ENCODE data around the gene PRIM2.
"Not testable (repeated sequence)": the region's sequence is repeated elsewhere in the genome, so short reads cannot be mapped to it uniquely, and the experiment has no call there.

PRIM2 gene

GRCh38 chr6:57618959-57619358, 301.5 kb downstream of the PRIM2 start:
- not testable (repeated sequence) for FAIRE-seq; DNase-seq (ENCODE audit: insufficient read length, low spot score)

GRCh38 chr6:57631773-57632172, 314.3 kb downstream of the PRIM2 start:
- FAIRE-seq = not testable (repeated sequence)

GRCh38 chr6:57658526-57658925, 341.1 kb downstream of the PRIM2 start:
- not testable (repeated sequence) for FAIRE-seq; DNase-seq (ENCODE audit: insufficient read length, low spot score)

More at GRCh38 chr6:57631773-57632172, 314.3 kb downstream of the PRIM2 start:
- DNase-seq (ENCODE audit: insufficient read length, low spot score) = not testable (repeated sequence)

DNA sequence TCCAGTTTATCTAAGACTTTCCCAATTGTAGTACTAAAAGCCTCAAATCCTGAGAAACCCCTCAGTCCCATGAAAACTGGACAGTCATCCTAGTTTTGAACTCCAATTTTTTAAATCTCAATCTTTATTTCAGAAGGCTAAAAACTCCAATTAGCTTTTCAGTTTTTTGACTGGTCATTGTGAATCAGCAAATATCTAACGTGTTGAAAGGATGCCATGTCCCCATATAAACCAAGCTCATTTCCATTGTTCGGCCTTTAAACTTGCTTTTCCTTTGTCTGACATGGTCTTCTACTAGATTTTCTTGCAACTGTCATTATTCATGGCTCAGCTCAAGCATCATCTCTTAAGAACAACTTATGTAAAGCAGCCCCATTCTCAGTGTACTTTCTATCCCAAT, 342.4 kb downstream of the PRIM2 start:
- not testable (repeated sequence) for FAIRE-seq

DNA sequence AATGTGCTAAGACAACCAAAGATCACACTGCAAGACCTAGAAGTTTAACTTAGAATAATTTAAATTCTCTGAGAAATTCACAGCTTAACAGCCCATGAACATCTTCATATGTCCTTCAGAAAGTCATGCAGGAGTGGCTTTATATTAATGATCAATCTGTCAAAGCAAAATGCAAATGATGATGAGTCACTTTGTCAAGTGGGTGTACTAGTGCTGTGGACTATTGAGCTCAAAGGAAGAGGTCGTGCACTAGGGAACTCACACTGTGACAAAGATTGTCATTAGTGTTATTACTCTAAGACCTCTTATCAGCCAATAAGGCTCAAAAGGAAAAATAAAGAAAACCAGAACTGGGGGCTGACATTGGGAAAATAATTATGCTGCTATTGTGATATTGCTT, 343.5 kb downstream of the PRIM2 start:
- DNase-seq (ENCODE audit: insufficient read length, low spot score); FAIRE-seq: not testable (repeated sequence)

More for the DNA sequence above, 342.4 kb downstream of the PRIM2 start:
- DNase-seq (ENCODE audit: insufficient read length, low spot score) = not testable (repeated sequence)

- FAIRE-seq; DNase-seq (ENCODE audit: insufficient read length, low spot score): not testable (repeated sequence)
Measured at GRCh38 chr6:57668108-57668507, 350.7 kb downstream of the PRIM2 start.

GRCh38 chr6:57671237-57671636, 353.8 kb downstream of the PRIM2 start:
- not testable (repeated sequence) for FAIRE-seq; DNase-seq (ENCODE audit: insufficient read length, low spot score)

DNA sequence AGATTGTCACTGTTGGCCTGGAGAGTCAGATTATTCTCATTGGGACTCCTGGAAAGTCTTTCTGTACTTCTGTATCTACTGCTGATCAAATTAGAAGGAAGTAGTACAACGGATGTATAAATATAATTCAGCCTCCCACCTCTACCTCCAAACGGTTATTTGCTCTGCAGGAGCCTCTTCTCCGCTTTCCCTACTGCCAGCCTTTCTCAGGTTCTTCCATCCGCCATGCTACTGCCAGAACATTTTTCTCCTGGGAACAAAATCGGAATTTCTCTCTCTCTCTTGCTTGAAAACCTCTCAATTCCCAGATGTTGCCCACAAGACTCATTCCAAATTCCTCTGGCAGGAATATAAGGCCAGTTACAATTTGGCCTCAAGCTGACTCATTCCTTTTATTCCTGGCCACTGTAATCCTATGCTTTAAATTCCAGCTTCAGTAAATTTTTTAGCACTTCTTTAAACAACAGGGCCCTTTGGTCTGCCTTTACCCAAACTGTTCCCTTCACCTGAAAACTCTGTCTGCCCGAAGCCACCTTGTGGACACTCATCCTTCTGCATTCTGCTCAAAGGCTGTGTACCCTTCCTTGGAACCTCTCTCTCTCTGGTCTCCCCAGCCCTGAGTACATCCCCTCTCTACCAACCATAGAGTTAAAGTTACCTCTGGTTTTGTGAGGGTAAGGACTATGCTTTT, 354.7 kb downstream of the PRIM2 start:
- not testable (repeated sequence) for DNase-seq (ENCODE audit: insufficient read length, low spot score); FAIRE-seq

DNA sequence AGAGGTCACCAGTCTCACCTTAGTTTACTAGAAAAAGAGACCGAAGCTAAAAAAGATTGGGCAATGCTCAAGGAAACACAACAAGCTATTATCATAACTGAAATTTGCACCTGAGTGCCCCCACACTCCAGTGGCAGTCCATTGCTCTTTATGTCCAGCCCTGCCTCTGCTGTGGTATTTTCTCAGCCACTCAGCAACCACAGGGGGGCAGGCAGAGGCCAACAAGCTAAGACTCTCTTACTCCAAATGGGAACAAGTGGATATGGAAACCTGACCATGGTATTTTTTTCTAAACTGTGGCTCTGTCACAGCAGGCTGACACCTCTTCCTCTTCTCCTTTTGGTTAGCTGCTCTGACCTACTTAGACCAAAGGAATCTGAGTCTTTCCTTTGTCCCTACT, 355.9 kb downstream of the PRIM2 start:
- not testable (repeated sequence) for DNase-seq (ENCODE audit: insufficient read length, low spot score); FAIRE-seq

DNA sequence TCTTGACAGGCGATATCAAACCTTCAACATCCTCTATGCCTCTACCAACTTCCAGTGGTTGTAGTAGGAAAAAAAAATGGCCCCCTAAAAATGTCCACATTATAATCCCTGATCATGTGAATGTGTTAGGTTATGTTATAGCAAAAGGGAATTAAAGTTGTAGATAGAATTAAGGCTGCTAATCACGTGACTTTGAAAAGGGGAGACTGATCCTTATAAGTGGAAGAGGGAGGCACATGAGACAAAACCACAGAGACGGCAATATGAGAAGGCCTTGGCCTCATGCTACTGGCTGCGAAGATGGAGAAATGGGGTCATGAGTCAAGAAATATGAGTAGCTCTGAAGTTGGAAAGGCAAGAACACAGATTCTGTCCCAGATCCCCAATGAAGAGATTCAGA, 358.0 kb downstream of the PRIM2 start:
- FAIRE-seq; DNase-seq (ENCODE audit: insufficient read length, low spot score): not testable (repeated sequence)

DNA sequence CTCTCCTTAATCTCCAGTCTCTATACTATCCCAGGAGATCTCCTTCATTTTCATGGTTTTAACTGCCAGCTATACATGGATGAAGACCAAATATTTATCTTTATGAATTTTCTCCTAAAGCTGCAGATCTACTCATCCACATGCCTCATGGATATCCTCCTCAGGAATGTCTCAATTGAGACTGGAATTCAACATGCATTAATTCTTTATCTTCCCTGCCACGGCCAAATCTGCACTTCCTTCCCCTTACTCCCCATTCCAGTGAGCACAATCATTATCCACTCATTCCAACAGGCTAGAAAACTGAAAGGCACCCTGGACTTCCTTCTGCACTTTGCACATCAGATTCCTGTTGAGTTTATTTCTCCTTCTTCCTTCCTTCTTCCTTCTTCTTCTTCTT, 379.0 kb downstream of the PRIM2 start:
- not testable (repeated sequence) for FAIRE-seq; DNase-seq (ENCODE audit: insufficient read length, low spot score)
